Natural killer cell (primary cell): Measurements from ENCODE around the gene ENDOV. TPM values are rescaled to one million over a fixed set of nuclear protein-coding genes. Genes with fewer than 3 reads are reported as not detected.

Experiments
- ATAC-seq, 3 donors: fragments of 150-1000 bp in 2 of 3; fragments of 200-7000 bp in 1 of 3; cut with Tn5 transposase; 1 replicate in 1 of 3; 2 replicates in 2 of 3; pipeline ENCODE4 v1.10.0; 2021; ENCODE audit warnings: mild to moderate bottlenecking in 2 of 3, moderate library complexity in 2 of 3
- DNase-seq, 2 donors: peaks; one replicate each; pipeline versions ENCODE4 v3.0.0 to v3.0.0-alpha.2; 2013 to 2021; ENCODE audit warnings: mixed read lengths in 1 of 2
- H3K27ac ChIP-seq: one replicate; pipeline ENCODE4 v1.5.1; 2013; ENCODE audit warnings: mild to moderate bottlenecking, low read length
- H3K27me3 ChIP-seq: one replicate; pipeline ENCODE4 v1.6.1; 2013; ENCODE audit warnings: low read length; ENCODE audit not compliant: control insufficient read depth, insufficient read depth
- H3K36me3 ChIP-seq: one replicate; pipeline ENCODE4 v1.6.1; 2013; ENCODE audit warnings: low read length; ENCODE audit not compliant: control insufficient read depth, insufficient read depth
- H3K4me1 ChIP-seq: one replicate; pipeline ENCODE4 v1.6.1; 2013; ENCODE audit warnings: low read length; ENCODE audit not compliant: control insufficient read depth, insufficient read depth
- H3K4me3 ChIP-seq: one replicate; pipeline ENCODE4 v1.5.1; 2013; ENCODE audit warnings: low read length
- H3K9me3 ChIP-seq: one replicate; pipeline ENCODE4 v1.6.1; 2013; ENCODE audit warnings: low read length; ENCODE audit not compliant: control insufficient read depth, insufficient read depth
- H3K27ac Mint-ChIP-seq, 2 donors: one replicate each; pipeline ENCODE4 v1.8.0; 2022; ENCODE audit warnings: mild to moderate bottlenecking in 2 of 2, mixed read lengths in 2 of 2, moderate library complexity in 1 of 2
- H3K27me3 Mint-ChIP-seq, 2 donors: one replicate each; pipeline ENCODE4 v1.8.0; 2022; ENCODE audit warnings: low read depth in 2 of 2, mixed read lengths in 2 of 2
- H3K36me3 Mint-ChIP-seq: one replicate; pipeline ENCODE4 v1.8.0; 2022; ENCODE audit warnings: mixed read lengths
- H3K4me1 Mint-ChIP-seq, 2 donors: one replicate each; pipeline ENCODE4 v1.8.0; 2022; ENCODE audit warnings: mixed read lengths in 2 of 2
- H3K4me3 Mint-ChIP-seq: one replicate; pipeline ENCODE4 v1.8.0; 2022; ENCODE audit warnings: mild to moderate bottlenecking, moderate library complexity, mixed read lengths
- H3K9me3 Mint-ChIP-seq, 2 donors: one replicate each; pipeline ENCODE4 v1.8.0; 2022; ENCODE audit warnings: mixed read lengths in 2 of 2
- CTCF ChIP-seq: fragments of 200-600 bp; IDR thresholded peaks from one replicate; pipeline ENCODE4 v1.8.0; 2022; ENCODE audit warnings: antibody characterized with exemption
- WGBS: methylation state at CpG from one replicate; pipeline ENCODE4 v1.1.7; 2013; ENCODE audit warnings: missing lambda C conversion rate; ENCODE audit not compliant: insufficient coverage; 5-methylcytosine and 5-hydroxymethylcytosine counted together
- intact Hi-C: fragments of 100-400 bp; cut with micrococcal nuclease; formaldehyde crosslinking; loops from one replicate; pipeline ENCODE4 v1.14.2; 2022
- total RNA-seq, 4 donors: library from RNA; stranded (reverse); fragments of 120-200 nt in 1 of 4; gene quantifications; one replicate each; pipeline versions ENCODE4 v1.2.3 to v1.2.4, GENCODE V29; 2013 to 2022

The ENDOV gene
- total RNA-seq, 3 donors from 2014 or later (not counting 1 experiment from before 2014, with no cell fraction given) = 17.7 to 24.9 (median 18.8) TPM

- Mint-ChIP-seq H3K27me3 (no peaks in the 10 kb centered on the region), H3K4me3 (no peak overlapping the region), H3K9me3 (no peaks in the 10 kb centered on the region), H3K36me3 (no peaks in the 10 kb centered on the region), H3K4me1 (no peaks in the 10 kb centered on the region), H3K27ac (no peak overlapping the region)
- TF ChIP-seq CTCF = no peak
- H3K9me3 ChIP-seq = no peaks in the 10 kb centered on the region
- no peak overlapping the region for H3K27ac ChIP-seq
- no peak for DNase-seq
- intact Hi-C loops = no loop called here
- H3K4me1 ChIP-seq = no peaks in the 10 kb centered on the region
- no peak for ATAC-seq
- 76% methylated on average over 26 of the region's 26 CpGs for WGBS
- H3K4me3 ChIP-seq = no peak overlapping the region
- no peaks in the 10 kb centered on the region for H3K27me3 ChIP-seq
- no peaks in the 10 kb centered on the region for H3K36me3 ChIP-seq
Observed at GRCh38 chr17:80445007-80445725, 30.2 kb downstream of the ENDOV start.

- H3K36me3 Mint-ChIP-seq = no peaks in the 10 kb centered on the region
- intact Hi-C loops = no loop called here
- DNase-seq (no peak), ATAC-seq (no peak)
- H3K9me3 Mint-ChIP-seq = no peaks in the 10 kb centered on the region
- Histone ChIP-seq H3K9me3 (no peaks in the 10 kb centered on the region), H3K27ac (no peak overlapping the region), H3K27me3 (no peaks in the 10 kb centered on the region), H3K36me3 (no peaks in the 10 kb centered on the region), H3K4me1 (no peaks in the 10 kb centered on the region), H3K4me3 (no peak overlapping the region)
- no peaks in the 10 kb centered on the region for H3K27me3 Mint-ChIP-seq
- TF ChIP-seq CTCF = no peak
- 84% methylated on average over 10 of the region's 10 CpGs for WGBS
- H3K4me1 Mint-ChIP-seq = no peaks in the 10 kb centered on the region
- no peak overlapping the region for H3K27ac Mint-ChIP-seq
- H3K4me3 Mint-ChIP-seq = no peak overlapping the region
Observed at GRCh38 chr17:80445726-80446110, 30.8 kb downstream of the ENDOV start.

GRCh38 chr17:80446645-80447405 lies 31.9 kb downstream of the ENDOV start:
- Mint-ChIP-seq H3K4me1 (peaks cover 0 to 3% of the 10 kb centered on the region in 2 donors), H3K36me3 (no peaks in the 10 kb centered on the region), H3K4me3 (no peak overlapping the region), H3K27me3 (no peaks in the 10 kb centered on the region), H3K27ac (no peak overlapping the region), H3K9me3 (no peaks in the 10 kb centered on the region)
- Histone ChIP-seq H3K9me3 (no peaks in the 10 kb centered on the region), H3K27ac (no peak overlapping the region), H3K4me3 (no peak overlapping the region), H3K4me1 (no peaks in the 10 kb centered on the region), H3K27me3 (no peaks in the 10 kb centered on the region), H3K36me3 (no peaks in the 10 kb centered on the region)
- TF ChIP-seq CTCF = no peak
- intact Hi-C loops = no loop called here
- ATAC-seq (no peak), DNase-seq (no peak)
- WGBS = 78% methylated on average over 12 of the region's 12 CpGs
